ENCODE results near the gene ACTN3. TPM values are rescaled to one million over a fixed set of nuclear protein-coding genes. Genes with fewer than 3 reads are reported as not detected.

The ACTN3 gene
- total RNA-seq, 1 experiment from 2014 or later = 36.9 TPM

Other genes with a start within 250 kb of the ACTN3 start
- gene CD248, start 229.9 kb upstream of the ACTN3 start, total RNA-seq (2014; rRNA removed; shearing (Covaris generic)) = 0.83 and 1.4 TPM in 2 replicates
- gene RIN1, start 210.5 kb upstream of the ACTN3 start, total RNA-seq (2014; rRNA removed; shearing (Covaris generic)) = 7.2 and 9.6 TPM in 2 replicates
- 53.5 and 72.8 TPM in 2 replicates for gene BRMS1, start 201.8 kb upstream of the ACTN3 start, total RNA-seq (2014; rRNA removed; shearing (Covaris generic))
- gene B4GAT1, start 199.3 kb upstream of the ACTN3 start, total RNA-seq (2014; rRNA removed; shearing (Covaris generic)) = 41.6 and 41.9 TPM in 2 replicates
- gene SLC29A2, start 175.1 kb upstream of the ACTN3 start, total RNA-seq (2014; rRNA removed; shearing (Covaris generic)) = 23.8 and 32.1 TPM in 2 replicates
- gene NPAS4, start 125.9 kb upstream of the ACTN3 start, total RNA-seq (2014; rRNA removed; shearing (Covaris generic)) = 0.04 TPM in 1 of 2 replicates, not detected in the other
- gene MRPL11, start 108.1 kb upstream of the ACTN3 start, total RNA-seq (2014; rRNA removed; shearing (Covaris generic)) = 148 and 174 TPM in 2 replicates
- gene PELI3, start 80.0 kb upstream of the ACTN3 start, total RNA-seq (2014; rRNA removed; shearing (Covaris generic)) = 8.1 and 9.5 TPM in 2 replicates
- gene DPP3, start 66.5 kb upstream of the ACTN3 start, total RNA-seq (2014; rRNA removed; shearing (Covaris generic)) = 146 and 156 TPM in 2 replicates
- 25.4 and 26.5 TPM in 2 replicates for gene BBS1, start 36.3 kb upstream of the ACTN3 start, total RNA-seq (2014; rRNA removed; shearing (Covaris generic))
- 14.8 and 25.8 TPM in 2 replicates for gene ZDHHC24, start 855 bp upstream of the ACTN3 start, total RNA-seq (2014; rRNA removed; shearing (Covaris generic))
- 4.8 and 5.1 TPM in 2 replicates for gene CTSF, start 21.7 kb downstream of the ACTN3 start, total RNA-seq (2014; rRNA removed; shearing (Covaris generic))
- 0.52 and 0.67 TPM in 2 replicates for gene CCDC87, start 46.2 kb downstream of the ACTN3 start, total RNA-seq (2014; rRNA removed; shearing (Covaris generic))
- 47.6 and 53.7 TPM in 2 replicates for gene CCS, start 46.3 kb downstream of the ACTN3 start, total RNA-seq (2014; rRNA removed; shearing (Covaris generic))
- gene RBM14, start 69.7 kb downstream of the ACTN3 start, total RNA-seq (2014; rRNA removed; shearing (Covaris generic)) = 51.6 and 55.2 TPM in 2 replicates
- 120 and 134 TPM in 2 replicates for gene RBM4, start 91.8 kb downstream of the ACTN3 start, total RNA-seq (2014; rRNA removed; shearing (Covaris generic))
- gene RBM4B, start 131.0 kb downstream of the ACTN3 start, total RNA-seq (2014; rRNA removed; shearing (Covaris generic)) = 13.1 and 21.8 TPM in 2 replicates
- gene SPTBN2, start 182.3 kb downstream of the ACTN3 start, total RNA-seq (2014; rRNA removed; shearing (Covaris generic)) = 39.2 and 51.2 TPM in 2 replicates

Measured in H7 (cell line).